C4-2B (cell line): ENCODE data around the gene TMEM39A.

ENCODE experiments used
- CTCF ChIP-seq: fragments of 450-650 bp; conservative IDR thresholded peaks from 2 replicates; pipeline ENCODE4 v1.5.1; 2017; ENCODE audit warnings: mild to moderate bottlenecking
- ZFX ChIP-seq: fragments of 450-650 bp; IDR thresholded peaks from 2 replicates; pipeline ENCODE4 v1.6.1; 2017

- TF ChIP-seq CTCF (no peak), ZFX (no peak)
Measured at GRCh38 chr3:119507404-119507803, 44.0 kb upstream of the TMEM39A start.
